Measurements from ENCODE around the gene TAF3. TPM values are rescaled to one million over a fixed set of nuclear protein-coding genes. Genes with fewer than 3 reads are reported as not detected.

The TAF3 gene
- total and polyA plus RNA-seq, 12 donors = 3.6 to 14.9 (median 11.0) TPM

DNA sequence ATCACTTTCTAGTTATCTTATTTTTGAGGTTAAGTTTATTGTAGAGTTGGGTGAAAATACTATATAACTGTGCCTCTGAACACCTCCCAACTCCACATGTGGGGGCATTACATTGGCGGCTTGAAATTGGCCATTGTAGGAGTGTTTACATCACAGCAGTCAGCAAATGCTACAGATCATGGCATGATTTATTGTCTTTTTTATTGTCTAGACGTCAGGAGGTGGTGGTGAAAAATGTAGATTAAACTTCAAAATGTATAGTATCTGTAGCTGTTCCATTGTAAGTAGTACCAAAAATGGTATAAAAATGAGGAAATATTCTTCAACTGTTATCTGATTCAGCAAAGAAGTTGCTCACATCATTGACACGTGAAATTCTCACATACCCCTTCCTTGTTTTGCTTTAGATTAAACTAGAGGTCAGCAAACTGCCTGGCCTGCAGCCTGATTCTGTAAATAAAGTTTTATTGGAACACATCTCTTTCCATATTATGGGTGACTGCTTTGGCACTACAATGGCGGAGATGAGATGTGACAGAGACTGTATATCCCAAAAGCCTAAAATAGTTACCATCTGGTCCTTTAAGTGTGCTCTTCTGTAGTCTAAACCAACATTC, 35.0 kb downstream of the TAF3 start:
- ATAC-seq (no peak), DNase-seq (no peak)
- TF ChIP-seq, protein P1, sequence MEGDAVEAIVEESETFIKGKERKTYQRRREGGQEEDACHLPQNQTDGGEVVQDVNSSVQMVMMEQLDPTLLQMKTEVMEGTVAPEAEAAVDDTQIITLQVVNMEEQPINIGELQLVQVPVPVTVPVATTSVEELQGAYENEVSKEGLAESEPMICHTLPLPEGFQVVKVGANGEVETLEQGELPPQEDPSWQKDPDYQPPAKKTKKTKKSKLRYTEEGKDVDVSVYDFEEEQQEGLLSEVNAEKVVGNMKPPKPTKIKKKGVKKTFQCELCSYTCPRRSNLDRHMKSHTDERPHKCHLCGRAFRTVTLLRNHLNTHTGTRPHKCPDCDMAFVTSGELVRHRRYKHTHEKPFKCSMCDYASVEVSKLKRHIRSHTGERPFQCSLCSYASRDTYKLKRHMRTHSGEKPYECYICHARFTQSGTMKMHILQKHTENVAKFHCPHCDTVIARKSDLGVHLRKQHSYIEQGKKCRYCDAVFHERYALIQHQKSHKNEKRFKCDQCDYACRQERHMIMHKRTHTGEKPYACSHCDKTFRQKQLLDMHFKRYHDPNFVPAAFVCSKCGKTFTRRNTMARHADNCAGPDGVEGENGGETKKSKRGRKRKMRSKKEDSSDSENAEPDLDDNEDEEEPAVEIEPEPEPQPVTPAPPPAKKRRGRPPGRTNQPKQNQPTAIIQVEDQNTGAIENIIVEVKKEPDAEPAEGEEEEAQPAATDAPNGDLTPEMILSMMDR (IDR thresholded peaks at IDR 0.05) = no peak
- Histone ChIP-seq H3K4me1 (peaks cover 0 to 23% (median 14%) of the 10 kb centered on the region in 9 donors), H3K36me3 (no peaks in the 10 kb centered on the region), H3K9me3 (no peaks in the 10 kb centered on the region), H3K4me3 (no peak overlapping the region), H3K27me3 (no peaks in the 10 kb centered on the region), H3K27ac (no peak overlapping the region)
- intact Hi-C loops (cut with DNase I) = no loop called here
- WGBS, 2 donors = 90 to 96% methylated on average over 4 of the region's 4 CpGs

DNA sequence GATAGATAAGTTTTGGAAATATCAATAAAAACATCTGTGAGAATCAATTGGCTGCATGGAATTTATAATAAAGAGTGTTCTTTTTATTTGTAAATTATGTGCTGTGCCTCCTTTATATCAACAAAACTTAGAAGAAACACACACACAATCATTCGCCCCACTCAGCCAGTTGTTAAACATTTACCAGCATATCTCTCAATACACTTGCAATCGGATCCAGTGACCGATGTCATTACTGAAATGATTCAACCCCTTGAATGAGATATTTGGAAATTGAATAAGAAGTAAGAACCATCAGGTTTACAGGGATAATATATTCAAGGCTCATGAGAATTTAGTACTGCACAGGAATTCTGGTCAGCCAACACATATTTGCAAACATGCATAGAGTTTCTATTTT, 35.6 kb downstream of the TAF3 start:
- no peaks in the 10 kb centered on the region for H3K36me3 ChIP-seq
- DNase-seq = no peak
- H3K4me3 ChIP-seq = no peak overlapping the region
- ATAC-seq = no peak
- WGBS, 2 donors = 97 to 98% methylated on average over 3 of the region's 3 CpGs
- no peaks in the 10 kb centered on the region for H3K9me3 ChIP-seq
- intact Hi-C loops (cut with DNase I) = no loop called here
- TF ChIP-seq, protein P1 (IDR thresholded peaks at IDR 0.05) = no peak
- peaks cover 0 to 23% (median 10%) of the 10 kb centered on the region in 9 donors for H3K4me1 ChIP-seq
- no peak overlapping the region for H3K27ac ChIP-seq
- no peaks in the 10 kb centered on the region for H3K27me3 ChIP-seq

DNA sequence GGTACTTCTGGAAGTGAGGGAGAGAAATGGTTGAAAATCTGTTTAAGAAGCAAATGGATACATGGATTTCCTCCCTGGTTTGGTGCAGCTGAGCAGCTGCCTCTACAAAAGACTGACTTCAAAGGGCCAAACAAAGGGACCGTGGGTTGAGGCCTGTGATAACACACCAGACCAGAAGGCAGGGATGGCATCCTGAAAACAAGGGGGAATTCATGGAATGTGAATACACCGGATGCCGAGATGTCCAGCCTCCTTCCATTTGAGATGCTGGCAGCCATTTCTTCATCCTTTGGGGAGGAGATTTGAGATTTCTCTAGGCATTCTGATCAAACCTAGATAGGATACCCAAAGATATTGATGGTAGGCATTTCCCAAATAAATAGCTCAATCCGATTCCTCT, 36.9 kb downstream of the TAF3 start:
- H3K36me3 ChIP-seq = no peaks in the 10 kb centered on the region
- no peaks in the 10 kb centered on the region for H3K27me3 ChIP-seq
- no peak for ATAC-seq
- H3K27ac ChIP-seq = no peak overlapping the region
- intact Hi-C loops (cut with DNase I) = no loop called here
- no peak for DNase-seq
- WGBS, 2 donors = 81 to 88% methylated on average over 4 of the region's 4 CpGs
- H3K9me3 ChIP-seq = peaks cover 0 to 9% (median 0%) of the 10 kb centered on the region in 11 donors
- TF ChIP-seq, protein P1 (IDR thresholded peaks at IDR 0.05) = no peak
- no peak overlapping the region for H3K4me3 ChIP-seq
- peaks cover 0 to 23% (median 9%) of the 10 kb centered on the region in 9 donors for H3K4me1 ChIP-seq

DNA sequence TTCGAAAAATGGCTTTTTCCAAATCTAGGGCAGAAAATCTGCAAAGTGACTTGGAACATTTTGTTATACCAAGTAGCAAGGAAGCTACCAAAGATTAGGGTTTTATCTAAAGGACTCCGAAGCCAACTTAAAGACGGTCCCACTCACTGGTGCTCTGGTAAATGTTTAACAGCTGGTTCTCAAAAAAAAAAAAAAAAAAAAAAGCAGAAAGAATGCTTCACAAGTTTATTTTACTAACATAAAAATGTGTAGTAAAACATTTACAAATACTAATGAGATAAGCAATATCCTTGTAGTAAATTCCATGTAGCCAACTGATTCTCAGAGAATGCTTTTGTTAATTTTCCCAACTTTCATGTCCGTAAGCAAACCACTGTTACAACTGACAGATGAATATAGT, 38.4 kb downstream of the TAF3 start:
- peaks cover 0 to 23% (median 9%) of the 10 kb centered on the region in 9 donors for H3K4me1 ChIP-seq
- H3K9me3 ChIP-seq = peaks cover 0 to 24% (median 7%) of the 10 kb centered on the region in 11 donors
- DNase-seq (no peak), ATAC-seq (no peak)
- H3K27ac ChIP-seq = no peak overlapping the region
- intact Hi-C loops (cut with DNase I) = no loop called here
- H3K4me3 ChIP-seq = no peak overlapping the region
- H3K27me3 ChIP-seq = no peaks in the 10 kb centered on the region
- WGBS, 2 donors = 40 to 56% methylated on average over 4 of the region's 4 CpGs
- TF ChIP-seq, protein P1 (IDR thresholded peaks at IDR 0.05) = no peak
- no peaks in the 10 kb centered on the region for H3K36me3 ChIP-seq

All from heart right ventricle (tissue), 16 donors.